K562 (cell line): ENCODE data around the gene BCAP31.

ENCODE experiments used
- ATF7 ChIP-seq: fragments of 450-650 bp; IDR thresholded peaks from 2 replicates; pipeline ENCODE4 v1.7.1; 2014; ENCODE audit warnings: mild to moderate bottlenecking, moderate library complexity
- EGR1 ChIP-seq: fragments of 450-650 bp; conservative IDR thresholded peaks from 2 replicates; pipeline ENCODE4 v1.6.1; 2017; ENCODE audit warnings: mild to moderate bottlenecking
- FOXA1 ChIP-seq: fragments of 450-650 bp; IDR thresholded peaks from 2 replicates; pipeline ENCODE4 v1.6.1; 2016; ENCODE audit warnings: mild to moderate bottlenecking, borderline replicate concordance
- KDM4B ChIP-seq, 2 experiments: fragments of 450-650 bp in 1 of 2; sonication (generic) in 1 of 2; IDR thresholded peaks; 2 replicates each; pipeline ENCODE4 v1.6.1; 2016 to 2017; ENCODE audit warnings: borderline replicate concordance in 2 of 2, antibody characterized with exemption in 1 of 2, low read depth in 1 of 2, mild to moderate bottlenecking in 1 of 2
- NR2C2 ChIP-seq, 2 experiments: fragments of 200-800 bp in 1 of 2; sonication (Bioruptor generic) in 1 of 2; sonication (generic) in 1 of 2; formaldehyde crosslinking in 1 of 2; IDR thresholded peaks; 2 replicates each; pipeline versions ENCODE4 v1.6.1 to v1.8.0; 2016 to 2022; ENCODE audit warnings: mild to moderate bottlenecking in 1 of 2, missing compliant biosample characterization in 1 of 2, missing genetic modification characterization in 1 of 2, missing genetic modification reagents in 1 of 2
- POLR2AphosphoS5 ChIP-seq: IDR thresholded peaks from 2 replicates; pipeline ENCODE4 v1.6.1; 2011; ENCODE audit warnings: mild to moderate bottlenecking, low read depth, low read length, moderate library complexity; ENCODE audit not compliant: control insufficient read depth, insufficient read depth
- RNF2 ChIP-seq: sonication (generic); IDR thresholded peaks from 2 replicates; pipeline ENCODE4 v1.6.1; 2016
- SIN3A ChIP-seq, 2 experiments: fragments of 150-350 bp in 1 of 2; IDR thresholded peaks; 2 replicates each; pipeline ENCODE4 v1.6.1; 2011 to 2016; ENCODE audit warnings: borderline replicate concordance in 2 of 2, low read depth in 2 of 2, low read length in 2 of 2, mild to moderate bottlenecking in 2 of 2, moderate library complexity in 2 of 2; ENCODE audit not compliant: control insufficient read depth in 1 of 2
- TF ChIP-seq, protein P1 (sequence below), 2 experiments: fragments of 200-800 bp in 1 of 2; sonication (Bioruptor generic) in 1 of 2; sonication (generic) in 1 of 2; formaldehyde crosslinking in 1 of 2; IDR thresholded peaks in 1 of 2; conservative IDR thresholded peaks in 1 of 2; 2 replicates each; pipeline versions ENCODE4 v1.5.0 to v1.6.1; 2016 to 2020; ENCODE audit warnings: missing compliant biosample characterization in 1 of 2, missing genetic modification characterization in 1 of 2, missing genetic modification reagents in 1 of 2
- TF ChIP-seq, protein P2 (sequence below): fragments of 250-450 bp; sonication (Bioruptor Pico); IDR thresholded peaks from 2 replicates; pipeline ENCODE4 v1.5.0; 2021
- TF ChIP-seq, protein P3 (sequence below): IDR thresholded peaks from 2 replicates; pipeline ENCODE4 v1.6.1; 2016; ENCODE audit warnings: missing genetic modification characterization, missing compliant biosample characterization

DNA sequence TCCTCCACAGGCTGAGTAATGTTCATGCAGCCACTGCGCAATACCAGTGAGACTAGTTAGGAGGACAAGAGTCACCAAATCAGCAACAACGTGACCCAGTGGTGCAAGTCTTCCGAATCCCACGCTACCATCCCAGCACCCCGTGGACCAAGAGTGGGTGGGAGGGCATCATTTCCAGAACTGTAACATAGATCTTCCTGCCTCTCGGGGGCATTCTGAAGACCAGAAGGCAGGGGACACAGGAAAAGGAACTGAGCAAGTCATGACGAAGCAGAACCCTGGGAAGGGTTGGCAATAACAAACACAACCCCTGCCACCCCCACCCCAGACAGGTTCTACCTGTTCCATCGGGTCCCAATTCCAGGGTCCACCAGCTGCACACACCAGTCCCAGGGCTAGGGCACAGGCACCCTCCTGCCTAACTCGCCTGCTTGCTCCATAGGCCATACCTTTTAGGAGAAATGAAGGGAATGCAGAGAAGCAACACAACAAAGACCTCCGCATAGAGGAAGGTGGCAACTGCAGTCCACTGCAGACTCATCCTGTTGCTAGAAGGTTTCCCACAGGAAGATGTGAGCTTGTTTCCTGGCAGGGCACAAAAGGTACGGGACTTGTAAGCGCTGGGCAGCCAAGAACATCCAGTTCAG, 1.4 kb downstream of the BCAP31 start:
- no peak for TF ChIP-seq ATF7
- TF ChIP-seq, protein P1, sequence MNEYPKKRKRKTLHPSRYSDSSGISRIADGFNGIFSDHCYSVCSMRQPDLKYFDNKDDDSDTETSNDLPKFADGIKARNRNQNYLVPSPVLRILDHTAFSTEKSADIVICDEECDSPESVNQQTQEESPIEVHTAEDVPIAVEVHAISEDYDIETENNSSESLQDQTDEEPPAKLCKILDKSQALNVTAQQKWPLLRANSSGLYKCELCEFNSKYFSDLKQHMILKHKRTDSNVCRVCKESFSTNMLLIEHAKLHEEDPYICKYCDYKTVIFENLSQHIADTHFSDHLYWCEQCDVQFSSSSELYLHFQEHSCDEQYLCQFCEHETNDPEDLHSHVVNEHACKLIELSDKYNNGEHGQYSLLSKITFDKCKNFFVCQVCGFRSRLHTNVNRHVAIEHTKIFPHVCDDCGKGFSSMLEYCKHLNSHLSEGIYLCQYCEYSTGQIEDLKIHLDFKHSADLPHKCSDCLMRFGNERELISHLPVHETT (CRISPR knock-in tag; conservative IDR thresholded peaks at IDR 0.05 in 1 of 2, IDR thresholded peaks at IDR 0.05 in 1 of 2), result no peak
- no peak for TF ChIP-seq POLR2AphosphoS5
- TF ChIP-seq NR2C2 (CRISPR knock-in tag; IDR thresholded peaks at IDR 0.05), result no peak
- no peak for TF ChIP-seq NR2C2 (tag; IDR thresholded peaks at IDR 0.05)
- no peak for TF ChIP-seq FOXA1
- no peak; a peak in 1 of 4 replicates for TF ChIP-seq SIN3A (IDR thresholded peaks at IDR 0.05; ENCODE audit: borderline replicate concordance in 2 of 2, control insufficient read depth in 1 of 2, low read depth in 2 of 2, low read length in 2 of 2)
- TF ChIP-seq, protein P2, sequence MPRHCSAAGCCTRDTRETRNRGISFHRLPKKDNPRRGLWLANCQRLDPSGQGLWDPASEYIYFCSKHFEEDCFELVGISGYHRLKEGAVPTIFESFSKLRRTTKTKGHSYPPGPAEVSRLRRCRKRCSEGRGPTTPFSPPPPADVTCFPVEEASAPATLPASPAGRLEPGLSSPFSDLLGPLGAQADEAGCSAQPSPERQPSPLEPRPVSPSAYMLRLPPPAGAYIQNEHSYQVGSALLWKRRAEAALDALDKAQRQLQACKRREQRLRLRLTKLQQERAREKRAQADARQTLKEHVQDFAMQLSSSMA (CRISPR knock-in tag), result no peak
- no peak for TF ChIP-seq KDM4B (IDR thresholded peaks at IDR 0.05; ENCODE audit: borderline replicate concordance in 2 of 2, low read depth in 1 of 2)
- no peak for TF ChIP-seq EGR1
- no peak for TF ChIP-seq RNF2
- TF ChIP-seq, protein P3, sequence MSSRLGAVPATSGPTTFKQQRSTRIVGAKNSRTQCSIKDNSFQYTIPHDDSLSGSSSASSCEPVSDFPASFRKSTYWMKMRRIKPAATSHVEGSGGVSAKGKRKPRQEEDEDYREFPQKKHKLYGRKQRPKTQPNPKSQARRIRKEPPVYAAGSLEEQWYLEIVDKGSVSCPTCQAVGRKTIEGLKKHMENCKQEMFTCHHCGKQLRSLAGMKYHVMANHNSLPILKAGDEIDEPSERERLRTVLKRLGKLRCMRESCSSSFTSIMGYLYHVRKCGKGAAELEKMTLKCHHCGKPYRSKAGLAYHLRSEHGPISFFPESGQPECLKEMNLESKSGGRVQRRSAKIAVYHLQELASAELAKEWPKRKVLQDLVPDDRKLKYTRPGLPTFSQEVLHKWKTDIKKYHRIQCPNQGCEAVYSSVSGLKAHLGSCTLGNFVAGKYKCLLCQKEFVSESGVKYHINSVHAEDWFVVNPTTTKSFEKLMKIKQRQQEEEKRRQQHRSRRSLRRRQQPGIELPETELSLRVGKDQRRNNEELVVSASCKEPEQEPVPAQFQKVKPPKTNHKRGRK (tag), result no peak
